DMS153 treated with DMSO at 0.1 percent for 48 hours (cell line): ENCODE measurements around the gene ZNF593.
A peak's percentile ranks its signal among the peaks of the same experiment; 100 is the strongest.

Experiments used
- DNase-seq: peaks from one replicate; lab custom pipeline; 2025; ENCODE audit not compliant: unreplicated experiment; lab: John Stamatoyannopoulos, UW

The ZNF593 gene

GRCh38 chr1:26168410-26169197 lies 1.1 kb upstream of the ZNF593 start, which contains the start of gene C1orf232:
Gene C1orf232 (minus strand): TSS chr1:26168963. CDS start chr1:26168499, 464 bp downstream.
- DNase-seq: peak; percentile 60

DNA sequence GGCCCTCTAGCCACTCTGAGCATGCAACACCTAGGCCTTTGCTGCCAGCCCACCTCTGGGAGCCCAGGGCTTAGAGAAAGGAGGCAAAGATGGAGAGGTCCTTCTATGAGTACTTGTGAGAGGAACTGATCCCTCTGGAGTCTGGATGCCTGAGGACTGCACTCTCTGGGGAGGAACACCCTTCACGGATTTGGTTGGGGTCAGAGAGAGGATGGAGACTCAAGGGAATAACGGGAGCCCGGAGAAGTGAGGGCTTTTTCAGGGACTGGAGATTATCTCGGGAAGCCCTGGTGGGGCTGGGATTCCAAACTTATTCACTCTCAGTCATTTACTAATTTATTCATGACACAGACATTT lies 532 bp upstream of the ZNF593 start:
- DNase-seq: no peak

- no peak for DNase-seq
Measured at GRCh38 chr1:26170472-26170821, 739 bp downstream of the ZNF593 start.

DNA sequence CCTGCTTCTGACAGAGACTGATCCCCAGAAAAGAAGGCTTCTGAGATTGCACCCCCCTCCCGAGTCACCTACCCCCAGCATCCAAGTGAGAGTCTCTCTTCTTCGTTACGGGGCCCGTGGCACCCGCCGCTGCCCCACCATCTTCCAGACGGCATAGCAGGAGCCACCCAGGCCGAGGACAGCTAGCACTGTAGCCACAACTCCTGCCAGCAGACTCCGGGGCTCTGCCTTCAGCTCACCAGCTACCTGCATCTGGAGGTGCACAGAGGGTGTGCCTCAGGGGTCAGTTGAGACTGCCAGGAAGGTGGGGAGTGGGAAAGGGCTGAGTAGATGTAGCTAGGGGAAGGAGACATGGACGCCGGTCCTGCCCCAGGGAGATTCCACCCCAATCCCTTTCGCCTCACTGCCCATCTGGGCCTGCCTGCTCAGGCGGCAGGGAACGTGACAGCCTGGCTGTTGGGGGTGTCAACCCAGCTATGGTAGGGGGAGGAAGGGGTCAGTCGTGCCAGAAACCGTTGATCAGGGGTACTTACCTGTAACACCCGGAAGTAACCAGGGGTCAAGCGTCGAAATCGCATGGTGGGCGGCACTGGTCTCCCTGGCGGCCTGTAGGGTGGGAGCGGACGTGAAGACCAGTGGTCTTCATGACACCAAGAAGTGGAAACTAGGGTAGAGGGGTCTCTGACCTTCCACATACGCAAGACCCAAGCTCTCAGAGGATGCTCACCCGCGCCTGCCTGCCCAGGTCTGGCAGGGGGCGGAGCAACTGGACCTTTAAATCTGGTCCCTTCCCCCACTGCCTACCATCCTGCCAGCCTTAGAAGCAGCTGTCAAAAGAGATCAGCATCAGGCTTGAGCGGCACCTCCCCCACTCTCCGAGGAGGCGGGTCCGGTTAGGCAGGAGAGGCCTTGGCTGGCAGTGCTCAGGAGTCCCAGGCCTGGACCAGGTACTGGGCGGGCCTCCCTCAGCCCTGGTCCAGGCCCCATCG lies 1.7 kb downstream of the ZNF593 start, which contains the start of gene ZNF593OS:
Gene ZNF593OS (minus strand): TSS at position 749 of the 989 bp plus-strand sequence. CDS start 171 bp downstream, at position 578.
- no peak for DNase-seq

DNA sequence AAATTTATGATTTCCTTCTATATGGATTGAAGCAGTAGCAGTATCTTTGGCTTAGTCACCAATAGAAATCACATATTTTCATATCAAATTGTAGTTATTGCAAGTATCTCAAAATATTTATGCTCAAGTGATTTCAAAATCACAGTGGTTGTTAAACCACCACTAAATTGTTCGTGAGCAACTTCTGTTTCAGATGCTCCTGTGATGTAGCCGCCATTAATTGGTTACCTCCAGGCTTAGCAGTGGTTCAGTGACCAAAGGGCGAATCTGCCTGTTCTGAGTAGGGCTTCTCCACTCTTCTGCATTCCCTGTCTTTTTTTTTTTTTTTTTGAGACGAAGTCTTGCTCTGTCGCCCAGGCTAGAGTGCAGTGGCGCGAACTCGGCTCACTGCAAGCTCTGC lies 5.6 kb downstream of the ZNF593 start:
- no peak for DNase-seq

- DNase-seq: peak; percentile 89
Measured at GRCh38 chr1:26177182-26177684, 7.5 kb downstream of the ZNF593 start, which contains the start of gene CNKSR1. Gene CNKSR1 (plus strand): TSS chr1:26177491. CDS start chr1:26177548, 57 bp downstream.

DNA sequence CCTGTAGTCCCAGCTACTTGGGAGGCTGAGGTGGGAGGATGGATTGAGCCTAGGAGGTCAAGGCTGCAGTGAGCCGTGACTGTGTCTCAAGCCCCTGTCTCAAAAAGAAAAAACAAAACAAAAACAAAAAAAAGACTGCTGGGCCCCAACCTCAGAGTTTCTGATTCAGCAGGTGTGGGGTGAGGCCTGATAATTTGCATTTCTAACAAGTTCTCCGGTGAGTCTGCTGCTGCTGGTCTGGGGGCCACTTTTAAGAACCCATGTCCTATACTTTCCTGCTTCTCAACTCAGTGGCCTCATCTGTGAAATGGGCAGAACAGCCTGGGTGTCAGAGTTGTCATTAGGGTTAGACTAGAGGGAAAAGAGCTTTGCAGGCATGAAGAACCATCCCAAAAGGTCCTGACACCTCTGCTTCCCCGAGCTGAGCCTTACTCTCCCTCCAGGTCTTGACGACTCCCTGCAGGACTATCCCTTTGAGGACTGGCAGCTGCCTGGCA lies 10.3 kb downstream of the ZNF593 start:
- no peak for DNase-seq

DNA sequence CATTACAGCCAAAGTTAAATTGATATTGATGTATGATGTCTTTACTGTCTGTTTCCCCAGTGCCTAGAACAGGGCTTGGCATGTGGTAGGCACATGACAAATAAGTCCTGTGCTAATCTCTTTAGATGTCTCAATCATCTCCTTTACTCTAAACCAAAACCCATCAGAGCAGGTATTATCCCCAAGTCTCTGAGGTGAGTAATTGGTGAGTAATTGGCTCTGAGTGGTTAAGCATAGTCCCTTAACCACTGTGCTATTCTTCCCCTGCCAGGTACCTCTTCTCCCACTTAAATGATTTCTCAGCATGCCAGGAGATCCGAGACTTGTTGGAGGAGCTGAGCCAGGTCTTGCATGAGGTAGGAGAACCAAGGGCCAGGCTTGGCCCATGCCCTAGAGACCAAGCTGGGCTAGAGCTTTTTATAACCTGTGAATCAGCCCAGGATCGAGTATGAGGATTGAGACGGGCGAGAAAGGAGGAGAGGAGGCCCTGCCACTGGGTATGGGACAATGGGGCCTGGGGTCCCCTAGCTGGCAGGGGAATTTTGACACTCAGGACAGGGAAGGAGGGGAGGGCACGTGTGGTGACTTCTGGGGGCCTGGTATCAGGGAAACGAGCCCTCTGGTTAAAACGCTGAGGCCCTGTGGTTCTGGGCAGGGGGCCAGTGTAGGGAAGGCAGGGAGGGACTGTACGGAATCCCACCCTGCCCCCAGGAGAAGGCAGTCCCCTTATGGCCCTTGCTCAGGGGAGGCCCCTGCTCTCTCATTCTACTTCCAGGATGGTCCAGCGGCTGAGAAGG lies 12.1 kb downstream of the ZNF593 start:
- DNase-seq: no peak

DNA sequence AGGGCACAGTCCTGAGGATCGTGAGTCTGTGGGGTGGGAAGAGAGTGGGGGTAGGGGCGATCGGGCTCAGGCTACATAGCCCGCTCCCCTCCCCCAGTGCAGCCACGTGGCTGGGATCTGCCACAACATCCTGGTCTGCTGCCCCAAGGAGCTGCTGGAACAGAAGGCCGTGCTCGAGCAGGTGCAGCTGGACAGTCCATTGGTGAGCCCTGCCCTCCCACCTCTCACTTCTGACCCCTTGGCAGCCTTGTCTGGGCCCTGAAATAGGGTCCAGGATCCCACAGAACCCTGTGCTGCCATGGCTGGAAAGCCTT lies 12.6 kb downstream of the ZNF593 start:
- no peak for DNase-seq

- no peak for DNase-seq
Measured at GRCh38 chr1:26184086-26184485, 14.4 kb downstream of the ZNF593 start.

DNA sequence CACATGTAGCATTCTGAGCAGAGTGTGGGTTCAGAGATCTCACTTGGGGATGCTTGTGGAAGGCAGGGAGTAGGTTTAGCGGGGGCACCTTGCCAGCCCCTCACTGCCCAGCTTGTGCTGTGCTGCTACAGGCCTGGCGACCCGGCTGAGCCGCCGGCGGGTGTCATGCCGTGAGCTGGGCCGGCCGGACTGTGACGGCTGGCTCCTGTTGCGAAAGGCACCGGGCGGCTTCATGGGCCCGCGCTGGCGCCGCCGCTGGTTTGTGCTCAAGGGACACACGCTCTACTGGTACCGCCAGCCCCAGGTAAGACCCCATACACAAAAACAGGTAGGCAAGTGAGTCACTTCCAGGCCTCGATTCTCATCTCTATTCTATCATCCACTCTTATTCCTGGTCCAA lies 15.2 kb downstream of the ZNF593 start:
- no peak for DNase-seq

DNA sequence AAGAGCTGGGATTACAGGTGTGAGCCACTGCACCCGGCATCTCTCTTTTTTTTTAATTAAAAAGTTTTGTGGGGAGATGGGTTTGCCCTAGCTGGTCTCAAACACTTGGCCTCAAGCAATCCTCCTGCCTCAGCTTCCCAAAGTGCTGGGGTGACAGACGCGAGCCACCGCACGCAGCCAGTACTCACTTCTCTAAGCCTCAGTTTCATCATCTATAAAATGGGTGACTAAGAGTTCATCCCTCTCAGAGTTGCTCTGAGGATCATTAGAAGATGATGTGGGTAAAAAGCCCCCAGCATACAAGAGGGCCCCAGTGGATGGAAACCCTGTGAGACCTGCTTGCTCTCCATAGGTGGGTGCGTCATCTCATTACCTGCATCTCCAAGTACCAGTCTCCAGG lies 18.2 kb downstream of the ZNF593 start:
- DNase-seq: no peak

GRCh38 chr1:26188477-26188876 lies 18.8 kb downstream of the ZNF593 start:
- DNase-seq: no peak

DNA sequence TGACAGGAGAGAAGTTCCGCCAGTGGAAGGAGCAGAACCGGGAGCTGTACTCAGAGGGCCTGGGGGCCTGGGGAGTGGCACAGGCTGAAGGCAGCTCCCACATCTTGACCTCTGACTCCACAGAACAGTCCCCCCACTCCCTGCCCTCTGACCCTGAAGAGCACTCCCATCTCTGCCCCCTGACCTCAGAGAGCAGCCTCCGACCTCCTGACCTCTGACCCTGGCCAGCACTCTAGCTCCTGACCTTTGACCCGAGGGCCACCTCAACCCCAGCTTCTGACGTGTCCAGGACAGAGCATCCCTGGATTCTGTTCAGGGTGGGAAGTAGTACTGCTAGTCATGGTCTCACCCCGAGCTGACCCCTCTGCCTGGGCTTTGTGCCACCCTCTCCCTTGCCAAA lies 19.6 kb downstream of the ZNF593 start:
- no peak for DNase-seq

- DNase-seq: no peak
Measured at GRCh38 chr1:26189751-26190275, 20.1 kb downstream of the ZNF593 start.

GRCh38 chr1:26190373-26190987 lies 20.8 kb downstream of the ZNF593 start, which contains the start of gene CATSPER4:
Gene CATSPER4 (plus strand): TSS chr1:26190602. CDS start chr1:26190628, 26 bp downstream.
- DNase-seq: no peak

DNA sequence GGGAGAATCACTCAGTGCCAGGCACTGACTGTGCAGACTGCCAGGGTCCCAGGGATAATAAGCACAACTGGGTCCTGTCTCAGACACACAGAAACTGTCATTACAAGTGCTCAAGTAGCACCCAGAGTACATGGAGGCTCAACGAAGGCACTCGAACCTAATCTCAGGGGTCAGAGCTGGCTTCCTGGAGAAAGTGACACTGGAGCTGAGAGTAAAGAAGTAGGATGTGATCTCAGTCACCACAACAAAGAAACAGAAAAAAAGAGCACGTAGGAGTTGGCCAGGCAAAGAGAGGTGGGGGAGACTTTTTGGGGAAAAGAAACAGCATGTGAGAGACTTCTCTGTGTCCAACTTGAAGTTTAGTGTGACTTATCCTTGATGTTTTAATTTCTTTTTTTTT lies 22.0 kb downstream of the ZNF593 start:
- no peak for DNase-seq

DNA sequence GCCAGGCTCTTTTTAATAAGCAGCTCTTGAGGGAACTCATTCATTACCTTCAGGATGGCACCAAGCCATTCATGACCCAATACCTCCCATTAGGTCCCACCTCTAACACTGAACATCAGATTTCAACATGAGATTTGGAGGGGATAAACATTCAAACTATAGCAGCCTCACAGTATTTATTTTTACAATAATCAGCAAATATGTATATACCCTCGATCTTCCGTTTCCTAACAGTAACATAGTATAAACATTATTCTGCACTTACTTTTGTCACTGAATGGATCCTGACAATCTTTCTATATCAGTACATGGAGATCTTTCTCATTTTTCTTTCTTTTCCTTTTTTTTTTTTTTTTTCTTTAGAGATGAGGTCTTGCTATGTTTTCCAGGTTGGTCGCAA lies 26.1 kb downstream of the ZNF593 start:
- no peak for DNase-seq

GRCh38 chr1:26197301-26197700 lies 27.6 kb downstream of the ZNF593 start:
- no peak for DNase-seq

DNA sequence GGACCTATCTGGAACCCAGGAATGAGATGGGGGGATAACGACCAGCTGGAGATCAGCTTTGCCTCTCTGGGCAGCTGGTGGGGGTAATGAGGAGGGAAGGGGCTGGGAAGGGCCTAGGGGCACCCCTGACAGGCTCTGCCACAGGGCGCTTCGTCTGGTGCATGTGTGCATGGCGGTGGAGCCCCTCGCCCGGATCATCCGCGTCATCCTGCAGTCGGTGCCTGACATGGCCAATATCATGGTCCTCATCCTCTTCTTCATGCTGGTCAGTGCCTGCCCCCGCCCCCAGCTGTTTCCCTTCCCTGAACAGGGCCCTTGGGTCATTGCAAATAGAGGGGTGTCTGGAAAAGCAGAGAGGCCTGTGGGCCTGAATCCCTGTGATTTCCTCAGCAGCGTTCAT lies 28.1 kb downstream of the ZNF593 start:
- DNase-seq: no peak
